Stimulated activated CD4-positive, alpha-beta T cell treated with anti-CD3 and anti-CD28 coated beads, Interleukin-2, amount 100 ng/mL, for 24 hours (primary cell): ENCODE data around the gene PRAC1.

ENCODE experiments used
- DNase-seq, 2 donors: peaks; one replicate each; pipeline ENCODE4 v3.0.0-alpha.2; 2020

PRAC1 gene

GRCh38 chr17:48692049-48692448 lies 30.3 kb downstream of the PRAC1 start:
- DNase-seq, result no peak

DNA sequence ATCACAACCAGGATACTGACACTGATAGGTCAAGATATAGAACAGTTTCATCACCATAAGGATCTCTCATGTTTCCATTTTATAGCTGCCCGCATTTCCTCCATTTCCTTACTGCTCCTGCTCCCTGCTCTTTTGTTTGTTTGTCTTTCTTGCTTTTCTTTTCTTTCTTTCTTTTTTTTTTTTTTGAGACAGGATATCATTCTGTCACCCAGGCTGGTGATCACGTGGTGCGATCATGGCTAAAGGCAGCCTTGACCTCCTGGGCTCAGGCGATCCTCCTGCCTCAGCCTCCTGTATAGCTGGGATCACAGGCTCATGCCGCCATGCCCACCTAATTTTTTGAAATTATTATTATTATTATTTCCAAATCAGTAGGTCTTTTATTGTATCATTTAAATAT lies 31.7 kb downstream of the PRAC1 start:
- no peak for DNase-seq

GRCh38 chr17:48681609-48682008 lies 40.7 kb downstream of the PRAC1 start:
- DNase-seq, result no peak

DNA sequence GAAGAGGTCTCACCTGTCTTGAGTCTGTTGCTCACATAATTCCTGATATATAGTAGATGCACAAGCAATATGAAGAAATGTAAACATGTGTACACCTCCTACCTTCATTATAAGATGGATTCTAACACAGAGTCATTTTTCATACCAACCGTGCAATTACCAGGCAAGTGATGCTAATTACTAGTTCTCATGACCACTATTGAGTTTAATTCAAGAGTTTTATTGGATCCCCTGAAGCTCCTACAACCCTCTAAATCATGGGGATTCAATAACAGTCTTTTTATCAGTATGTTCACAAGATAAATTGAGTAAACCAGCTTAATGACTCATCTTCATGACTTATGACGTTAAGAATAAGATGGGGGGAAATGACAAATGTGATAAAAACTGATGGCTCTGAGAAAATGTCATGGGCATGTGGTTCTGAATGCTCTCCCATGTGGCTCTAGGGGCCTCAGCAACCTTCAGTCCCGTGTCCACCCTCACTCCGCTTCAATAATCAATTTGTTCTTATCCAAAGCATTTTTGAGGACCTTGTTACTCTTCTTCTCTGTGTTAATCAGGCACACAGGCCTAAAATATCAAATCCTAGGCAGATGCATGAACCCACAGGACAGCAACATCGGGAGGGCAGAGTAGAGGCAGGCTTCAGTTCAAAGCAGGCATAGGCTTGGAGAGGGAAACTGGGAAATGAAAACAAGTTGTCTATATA lies 42.8 kb downstream of the PRAC1 start:
- DNase-seq, result no peak

- peak; percentile 77 to 81 for DNase-seq
These were observed 44.0 kb downstream of the PRAC1 start for GRCh38 chr17:48678141-48678971.

DNA sequence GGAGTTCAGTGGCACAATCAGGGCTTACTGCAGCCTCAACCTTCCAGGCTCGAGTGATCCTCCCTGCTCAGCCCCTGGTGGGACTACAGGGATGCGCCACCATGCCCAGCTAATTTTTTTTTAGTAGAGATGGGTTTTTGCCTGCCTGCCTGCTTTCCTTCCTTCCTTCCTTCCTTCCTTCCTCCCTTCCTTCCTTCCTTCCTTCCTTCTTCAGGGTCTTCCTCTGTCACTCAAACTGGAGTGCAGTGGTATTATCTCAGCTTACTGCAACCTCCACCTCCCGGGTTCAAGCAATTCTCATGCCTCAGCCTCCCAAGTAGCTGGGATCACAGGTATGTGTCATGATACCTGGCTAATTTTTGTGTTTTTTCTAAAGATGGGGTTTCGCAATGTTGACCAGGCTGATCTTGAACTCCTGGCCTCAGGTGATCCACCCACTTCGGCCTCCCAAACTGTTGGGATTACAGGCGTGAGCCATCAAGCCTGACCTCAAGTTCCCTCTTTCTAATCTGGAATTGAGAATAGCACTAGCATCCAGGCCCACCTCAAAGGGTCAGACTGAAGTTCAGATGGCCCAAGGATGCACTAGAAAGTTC lies 45.3 kb downstream of the PRAC1 start:
- DNase-seq, result no peak

GRCh38 chr17:48672340-48672739 lies 50.0 kb downstream of the PRAC1 start:
- DNase-seq, result no peak
